IMR-90 (cell line): ENCODE measurements around the gene B3GALT6.

Experiments
- FOS ChIP-seq: fragments of 150-350 bp; IDR thresholded peaks from 2 replicates; pipeline ENCODE4 v1.6.1; 2016; ENCODE audit warnings: low read depth, low read length
- MAZ ChIP-seq: IDR thresholded peaks from 2 replicates; pipeline ENCODE4 v1.6.1; 2012; ENCODE audit warnings: low read depth, mild to moderate bottlenecking, low read length, improper control_type of control experiment, moderate library complexity, borderline replicate concordance
- POLR2A ChIP-seq: IDR thresholded peaks from 2 replicates; pipeline ENCODE4 v1.6.1; 2012; ENCODE audit warnings: mild to moderate bottlenecking, low read depth, low read length
- TF ChIP-seq, protein P1 (sequence below): conservative IDR thresholded peaks from 2 replicates; pipeline ENCODE4 v1.5.1; 2012; ENCODE audit warnings: mild to moderate bottlenecking, low read depth, low read length, improper control_type of control experiment

DNA sequence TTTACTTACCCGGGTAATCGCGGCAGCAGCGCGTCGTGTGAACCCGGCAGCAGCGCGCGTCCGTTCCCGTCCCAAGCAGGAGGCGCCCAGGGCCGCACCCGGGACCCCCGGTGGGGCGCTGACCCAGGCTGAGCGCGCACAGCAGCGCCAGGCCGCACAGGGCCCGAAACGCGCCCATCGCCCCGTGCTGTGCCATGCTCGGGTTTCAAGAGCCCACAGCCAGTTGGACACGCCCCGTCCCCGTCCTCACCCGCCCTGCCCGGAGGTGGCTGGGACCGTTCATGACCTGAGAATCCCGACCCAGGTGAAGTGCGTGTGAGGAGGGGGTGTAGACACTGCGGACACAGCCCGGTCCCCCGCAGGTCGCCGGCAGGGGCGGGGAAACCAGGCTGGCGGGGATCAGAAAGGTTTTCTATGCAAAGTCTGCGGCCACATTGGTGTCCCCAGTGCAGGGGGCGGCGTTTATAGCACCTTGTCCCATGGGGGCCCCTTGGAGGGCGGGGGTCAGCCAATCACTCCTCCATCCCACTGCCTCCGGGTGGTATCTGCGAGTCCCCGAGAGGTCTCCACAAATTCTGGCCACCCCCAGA lies 25.6 kb upstream of the B3GALT6 start, which contains the start of gene TNFRSF18:
- TF ChIP-seq, protein P1, sequence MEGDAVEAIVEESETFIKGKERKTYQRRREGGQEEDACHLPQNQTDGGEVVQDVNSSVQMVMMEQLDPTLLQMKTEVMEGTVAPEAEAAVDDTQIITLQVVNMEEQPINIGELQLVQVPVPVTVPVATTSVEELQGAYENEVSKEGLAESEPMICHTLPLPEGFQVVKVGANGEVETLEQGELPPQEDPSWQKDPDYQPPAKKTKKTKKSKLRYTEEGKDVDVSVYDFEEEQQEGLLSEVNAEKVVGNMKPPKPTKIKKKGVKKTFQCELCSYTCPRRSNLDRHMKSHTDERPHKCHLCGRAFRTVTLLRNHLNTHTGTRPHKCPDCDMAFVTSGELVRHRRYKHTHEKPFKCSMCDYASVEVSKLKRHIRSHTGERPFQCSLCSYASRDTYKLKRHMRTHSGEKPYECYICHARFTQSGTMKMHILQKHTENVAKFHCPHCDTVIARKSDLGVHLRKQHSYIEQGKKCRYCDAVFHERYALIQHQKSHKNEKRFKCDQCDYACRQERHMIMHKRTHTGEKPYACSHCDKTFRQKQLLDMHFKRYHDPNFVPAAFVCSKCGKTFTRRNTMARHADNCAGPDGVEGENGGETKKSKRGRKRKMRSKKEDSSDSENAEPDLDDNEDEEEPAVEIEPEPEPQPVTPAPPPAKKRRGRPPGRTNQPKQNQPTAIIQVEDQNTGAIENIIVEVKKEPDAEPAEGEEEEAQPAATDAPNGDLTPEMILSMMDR: no peak
- TF ChIP-seq POLR2A (no peak), FOS (no peak), MAZ (no peak)
